ENCODE measurements around the gene LMO2.

LMO2 gene

GRCh38 chr11:33912405-33913361 lies 20.8 kb upstream of the LMO2 start:
- DNase-seq: no peak

GRCh38 chr11:33910958-33911339 lies 19.1 kb upstream of the LMO2 start:
- no peak for DNase-seq

GRCh38 chr11:33910296-33910957 lies 18.6 kb upstream of the LMO2 start:
- DNase-seq: no peak

- no peak for DNase-seq
Measured at GRCh38 chr11:33909552-33909951, 17.7 kb upstream of the LMO2 start.

GRCh38 chr11:33909150-33909549 lies 17.3 kb upstream of the LMO2 start:
- no peak for DNase-seq

- DNase-seq: no peak
Measured at GRCh38 chr11:33907421-33907820, 15.5 kb upstream of the LMO2 start.

GRCh38 chr11:33906484-33907186 lies 14.8 kb upstream of the LMO2 start:
- DNase-seq: no peak

GRCh38 chr11:33904102-33904501 lies 12.2 kb upstream of the LMO2 start:
- no peak for DNase-seq

GRCh38 chr11:33900159-33900840 lies 8.4 kb upstream of the LMO2 start:
- DNase-seq: no peak

GRCh38 chr11:33899400-33900037 lies 7.6 kb upstream of the LMO2 start:
- no peak for DNase-seq

- DNase-seq: no peak
Measured at GRCh38 chr11:33898957-33899356, 7.1 kb upstream of the LMO2 start.

- no peak for DNase-seq
Measured at GRCh38 chr11:33897761-33898375, 6.0 kb upstream of the LMO2 start.

- DNase-seq: no peak
Measured at GRCh38 chr11:33896911-33897310, 5.0 kb upstream of the LMO2 start.

GRCh38 chr11:33895752-33896137 lies 3.9 kb upstream of the LMO2 start:
- DNase-seq: no peak

- DNase-seq: no peak
Measured at GRCh38 chr11:33894398-33894746, 2.5 kb upstream of the LMO2 start.

- no peak for DNase-seq
Measured at GRCh38 chr11:33893711-33894397, 2.0 kb upstream of the LMO2 start.

GRCh38 chr11:33892906-33893594 lies 1.2 kb upstream of the LMO2 start:
- no peak for DNase-seq

GRCh38 chr11:33889821-33890378 lies 2.0 kb downstream of the LMO2 start:
- no peak for DNase-seq

GRCh38 chr11:33889296-33889695 lies 2.6 kb downstream of the LMO2 start:
- DNase-seq: no peak

- DNase-seq: no peak
Measured at GRCh38 chr11:33887886-33888285, 4.0 kb downstream of the LMO2 start.

Measured in NCI-H1417 treated with DMSO at 0.1 percent for 48 hours (cell line).